Measurements from ENCODE around the gene CNTRL.

Gene CNTRL

GRCh38 chr9:121206516-121207370 lies 132.0 kb downstream of the CNTRL start:
- DNase-seq, result no peak

GRCh38 chr9:121207371-121207940 lies 132.7 kb downstream of the CNTRL start:
- no peak for DNase-seq

GRCh38 chr9:121210536-121210935 lies 135.8 kb downstream of the CNTRL start:
- no peak for DNase-seq

- peak; percentile 89 for DNase-seq
Measured at GRCh38 chr9:121213136-121213806, 138.5 kb downstream of the CNTRL start.

- DNase-seq, result no peak
Measured at GRCh38 chr9:121214005-121214404, 139.2 kb downstream of the CNTRL start.

GRCh38 chr9:121216271-121216805 lies 141.6 kb downstream of the CNTRL start:
- DNase-seq, result no peak

GRCh38 chr9:121217609-121218292 lies 143.0 kb downstream of the CNTRL start:
- no peak for DNase-seq

GRCh38 chr9:121218357-121219027 lies 143.7 kb downstream of the CNTRL start:
- no peak for DNase-seq

GRCh38 chr9:121219530-121219929 lies 144.8 kb downstream of the CNTRL start:
- DNase-seq, result no peak

- no peak for DNase-seq
Measured at GRCh38 chr9:121220996-121221663, 146.4 kb downstream of the CNTRL start.

GRCh38 chr9:121221664-121222055 lies 146.9 kb downstream of the CNTRL start:
- DNase-seq, result no peak

- peak; percentile 44 for DNase-seq
Measured at GRCh38 chr9:121222524-121223171, 147.9 kb downstream of the CNTRL start.

GRCh38 chr9:121225240-121225639 lies 150.5 kb downstream of the CNTRL start:
- no peak for DNase-seq

GRCh38 chr9:121226175-121226574 lies 151.4 kb downstream of the CNTRL start:
- no peak for DNase-seq

All from kidney glomerular epithelial cell (primary cell).